GM12891 (cell line): ENCODE data around the gene GPC4.

Experiments
- DNase-seq: peaks from one replicate; pipeline ENCODE4 v3.0.0; 2011; ENCODE audit warnings: low spot score; ENCODE audit not compliant: insufficient read length
- FAIRE-seq: peaks from 2 replicates; lab custom pipeline; 2011; peaks lifted over from hg19 to GRCh38; lab: Jason Lieb, UNC
- PAX5 ChIP-seq: IDR thresholded peaks from 2 replicates; pipeline ENCODE4 v1.6.1; 2011; ENCODE audit warnings: low read length, moderate library complexity, mild to moderate bottlenecking; ENCODE audit not compliant: insufficient read depth, severe bottlenecking
- POLR2A ChIP-seq: IDR thresholded peaks from 2 replicates; pipeline ENCODE4 v1.6.1; 2011; ENCODE audit warnings: low read depth, low read length, control low read depth
- POLR2AphosphoS5 ChIP-seq: IDR thresholded peaks from 2 replicates; pipeline ENCODE4 v1.6.1; 2011; ENCODE audit warnings: low read depth, low read length, control low read depth
- POU2F2 ChIP-seq: IDR thresholded peaks from 2 replicates; pipeline ENCODE4 v1.6.1; 2011; ENCODE audit warnings: low read depth, mild to moderate bottlenecking, control low read depth, low read length, moderate library complexity
- SPI1 ChIP-seq: IDR thresholded peaks from 2 replicates; pipeline ENCODE4 v1.6.1; 2011; ENCODE audit warnings: low read depth, low read length, control low read depth
- TAF1 ChIP-seq: IDR thresholded peaks from 2 replicates; pipeline ENCODE4 v1.6.1; 2011; ENCODE audit warnings: low read depth, low read length, control low read depth

GPC4 gene

GRCh38 chrX:133254666-133255065 is 160.6 kb downstream of the GPC4 start:
- TF ChIP-seq PAX5 (no peak), POU2F2 (no peak), POLR2AphosphoS5 (no peak), TAF1 (no peak), POLR2A (no peak), SPI1 (no peak)
- DNase-seq: no peak
- FAIRE-seq: no peak

- TF ChIP-seq PAX5 (no peak), POU2F2 (no peak), POLR2AphosphoS5 (no peak), POLR2A (no peak), SPI1 (no peak), TAF1 (no peak)
- no peak for FAIRE-seq
- DNase-seq: no peak
Observed at GRCh38 chrX:133251204-133251603, 164.1 kb downstream of the GPC4 start.

- TF ChIP-seq POU2F2 (no peak), TAF1 (no peak), SPI1 (no peak), PAX5 (no peak), POLR2A (no peak), POLR2AphosphoS5 (no peak)
- no peak for DNase-seq
- FAIRE-seq: no peak
Observed at GRCh38 chrX:133250184-133251100, 164.8 kb downstream of the GPC4 start.
